K562 (cell line): ENCODE measurements around the gene ZCCHC24. TPM values are rescaled to one million over a fixed set of nuclear protein-coding genes. Genes with fewer than 3 reads are reported as not detected.

ENCODE experiments used
- ADNP ChIP-seq: fragments of 200-800 bp; sonication (Bioruptor generic); IDR thresholded peaks from 2 replicates; pipeline ENCODE4 v1.6.1; 2016; ENCODE audit warnings: missing genetic modification characterization, missing compliant biosample characterization
- ARID2 ChIP-seq: fragments of 450-650 bp; IDR thresholded peaks from 2 replicates; pipeline ENCODE4 v1.6.1; 2017; ENCODE audit warnings: antibody characterized with exemption, mild to moderate bottlenecking
- CBX2 ChIP-seq: fragments of 200-600 bp; sonication (generic); IDR thresholded peaks from one replicate; pipeline ENCODE4 v1.6.1; 2012; ENCODE audit warnings: mild to moderate bottlenecking, low read length, inconsistent platforms; ENCODE audit not compliant: insufficient read depth, poor library complexity, severe bottlenecking
- CREM ChIP-seq: IDR thresholded peaks from 2 replicates; pipeline ENCODE4 v1.6.1; 2014; ENCODE audit warnings: antibody characterized with exemption, low read depth
- CTBP1 ChIP-seq: fragments of 450-650 bp; IDR thresholded peaks from 2 replicates; pipeline ENCODE4 v1.6.1; 2016; ENCODE audit warnings: borderline replicate concordance
- FOS ChIP-seq: IDR thresholded peaks from 3 replicates; pipeline ENCODE4 v1.6.1; 2011; ENCODE audit not compliant: insufficient read length; ENCODE audit errors: extremely low read depth
- HCFC1 ChIP-seq: IDR thresholded peaks from 2 replicates; pipeline ENCODE4 v1.6.1; 2012; ENCODE audit warnings: low read depth, low read length, improper control_type of control experiment
- MBD2 ChIP-seq: sonication (generic); IDR thresholded peaks from 2 replicates; pipeline ENCODE4 v1.6.1; 2016; ENCODE audit warnings: low read depth, borderline replicate concordance
- POLR3A ChIP-seq: IDR thresholded peaks from 2 replicates; pipeline ENCODE4 v1.6.1; 2011; ENCODE audit warnings: borderline replicate concordance, mild to moderate bottlenecking, moderate library complexity; ENCODE audit not compliant: insufficient read length, insufficient read depth; ENCODE audit errors: extremely low read depth
- TAF7 ChIP-seq: fragments of 450-650 bp; IDR thresholded peaks from 2 replicates; pipeline ENCODE4 v1.6.1; 2016; ENCODE audit warnings: missing genetic modification characterization, missing compliant biosample characterization
- TCF7 ChIP-seq: sonication (generic); IDR thresholded peaks from 2 replicates; pipeline ENCODE4 v1.6.1; 2016; ENCODE audit warnings: antibody characterized with exemption, borderline replicate concordance
- TEAD1 ChIP-seq, 2 experiments: fragments of 450-650 bp in 1 of 2; sonication (generic) in 1 of 2; formaldehyde crosslinking; IDR thresholded peaks; 2 replicates each; pipeline versions ENCODE4 v1.4.0 to v1.8.0; 2020 to 2022; ENCODE audit warnings: mild to moderate bottlenecking in 2 of 2, missing genetic modification reagents in 1 of 2
- ZNF232 ChIP-seq: sonication (generic); formaldehyde crosslinking; IDR thresholded peaks from 2 replicates; pipeline ENCODE4 v1.8.0; 2022; ENCODE audit warnings: mild to moderate bottlenecking, missing genetic modification reagents
- ZNF263 ChIP-seq: sonication (generic); formaldehyde crosslinking; IDR thresholded peaks from 2 replicates; pipeline ENCODE4 v1.8.0; 2022; ENCODE audit warnings: mild to moderate bottlenecking, missing genetic modification reagents, borderline replicate concordance
- ZNF444 ChIP-seq: fragments of 250-450 bp; sonication (Bioruptor Pico); IDR thresholded peaks from 2 replicates; pipeline ENCODE4 v1.4.0; 2020; ENCODE audit warnings: mild to moderate bottlenecking, moderate library complexity
- polyA plus RNA-seq, 8 experiments: library from polyadenylated mRNA; depleted of rRNA in 4 of 8; stranded (reverse) in 5 of 8; unstranded in 3 of 8; fragments of >200 nt; fragmentation: Nextera tagmentation in 2 of 8; fragmentation: Illumina TruSeq in 1 of 8; extraction: Ambion mirVana in 2 of 8; extraction: Trizol in 1 of 8; gene quantifications; 2 replicates each; pipeline versions ENCODE4 v1.2.1 to v1.2.3, GENCODE V29; 2011 to 2014; ENCODE audit warnings: inconsistent platforms in 1 of 8, missing spikeins in 1 of 8
- total RNA-seq, 7 experiments: library from RNA; depleted of rRNA in 6 of 7; stranded (reverse); fragments of >200 nt in 6 of 7; fragmentation: Illumina TruSeq in 2 of 7; extraction: Trizol in 2 of 7; gene quantifications; 2 replicates each; pipeline versions ENCODE4 v1.2.1 to v1.2.3, GENCODE V29; 2011 to 2021; ENCODE audit warnings: low replicate concordance in 1 of 7
- TF ChIP-seq, protein P1 (sequence below): fragments of 450-650 bp; IDR thresholded peaks from 2 replicates; pipeline ENCODE4 v1.7.1; 2018; ENCODE audit warnings: mild to moderate bottlenecking, low read depth; ENCODE audit not compliant: partially characterized antibody
- TF ChIP-seq, protein P2 (sequence below), 2 experiments: fragments of 150-350 bp in 1 of 2; IDR thresholded peaks; 2 replicates each; pipeline ENCODE4 v1.6.1; 2012 to 2016; ENCODE audit warnings: low read depth in 2 of 2, low read length in 2 of 2, mild to moderate bottlenecking in 1 of 2, moderate library complexity in 1 of 2
- TF ChIP-seq, protein P3 (sequence below): fragments of 200-800 bp; sonication (Bioruptor generic); IDR thresholded peaks from 2 replicates; pipeline ENCODE4 v1.6.1; 2017; ENCODE audit warnings: missing genetic modification characterization, missing compliant biosample characterization
- TF ChIP-seq, protein P4 (sequence below): sonication (generic); formaldehyde crosslinking; IDR thresholded peaks from 2 replicates; pipeline ENCODE4 v1.8.0; 2022; ENCODE audit warnings: mild to moderate bottlenecking, missing genetic modification reagents

The ZCCHC24 gene
- total and polyA plus RNA-seq, 9 of the 15 experiments (the other 6 are each of a cell fraction or from before 2014, with no cell fraction given): 0.84 to 11.0 (median 4.6) TPM

DNA sequence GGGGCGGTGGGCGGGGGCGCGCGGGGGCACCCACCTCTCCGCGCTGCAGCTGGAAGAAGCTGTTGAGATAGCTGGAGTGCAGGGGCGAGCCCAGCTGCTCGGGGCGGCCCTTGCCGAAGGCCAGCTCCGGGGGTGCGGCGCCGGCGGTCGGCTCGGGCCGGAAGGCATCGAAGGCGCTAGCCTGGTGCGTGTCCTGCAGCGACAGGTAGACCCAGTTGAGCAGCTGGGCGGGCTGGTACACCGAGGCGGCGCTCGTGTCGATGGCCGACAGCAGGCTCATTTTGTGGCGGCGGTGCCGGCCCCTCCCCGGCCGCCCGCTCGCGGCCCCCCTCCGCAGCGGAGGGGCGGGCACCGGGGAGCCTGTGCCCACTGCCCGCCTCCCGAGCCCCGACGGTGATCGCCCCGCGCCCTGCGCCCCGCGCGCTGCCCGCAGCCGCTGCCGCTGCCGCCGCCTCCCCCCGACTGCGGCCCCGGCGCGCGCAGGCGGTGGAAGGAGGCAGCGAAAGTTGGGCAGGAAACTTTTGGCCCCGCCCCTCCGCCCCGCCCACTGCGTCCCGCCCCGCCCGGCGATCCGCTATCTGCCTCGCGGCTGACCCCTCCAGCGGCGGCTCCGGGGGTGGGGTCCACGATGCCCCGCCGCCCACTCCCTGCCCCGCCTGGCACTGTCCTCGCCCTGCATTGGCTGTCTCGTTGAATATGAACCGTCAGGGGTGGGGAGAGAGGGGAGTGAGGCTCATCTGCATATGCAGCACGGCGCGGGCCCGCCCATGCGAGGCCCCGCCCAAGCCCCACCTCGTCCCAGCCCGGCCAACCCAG is at the start of gene ZCCHC24 (continued):
- TF ChIP-seq CREM (peak; percentile 34), FOS (peak; percentile 29), ARID2 (no peak), TCF7 (no peak), ADNP (tag) (no peak), MBD2 (peak; percentile 58; the same call in 1 of the 2 replicates), TEAD1 (CRISPR knock-in tag; IDR thresholded peaks at IDR 0.05) (no peak), TAF7 (tag) (no peak), CTBP1 (no peak; the same call in 1 of the 2 replicates), HCFC1 (no peak), CBX2 (no peak), ZNF263 (0 out of 2 replicates have a peak, but pooled peaks have one; percentile 11), ZNF444 (no peak), POLR3A (no peak), ZNF232 (CRISPR knock-in tag) (no peak)
- TF ChIP-seq, protein P1, sequence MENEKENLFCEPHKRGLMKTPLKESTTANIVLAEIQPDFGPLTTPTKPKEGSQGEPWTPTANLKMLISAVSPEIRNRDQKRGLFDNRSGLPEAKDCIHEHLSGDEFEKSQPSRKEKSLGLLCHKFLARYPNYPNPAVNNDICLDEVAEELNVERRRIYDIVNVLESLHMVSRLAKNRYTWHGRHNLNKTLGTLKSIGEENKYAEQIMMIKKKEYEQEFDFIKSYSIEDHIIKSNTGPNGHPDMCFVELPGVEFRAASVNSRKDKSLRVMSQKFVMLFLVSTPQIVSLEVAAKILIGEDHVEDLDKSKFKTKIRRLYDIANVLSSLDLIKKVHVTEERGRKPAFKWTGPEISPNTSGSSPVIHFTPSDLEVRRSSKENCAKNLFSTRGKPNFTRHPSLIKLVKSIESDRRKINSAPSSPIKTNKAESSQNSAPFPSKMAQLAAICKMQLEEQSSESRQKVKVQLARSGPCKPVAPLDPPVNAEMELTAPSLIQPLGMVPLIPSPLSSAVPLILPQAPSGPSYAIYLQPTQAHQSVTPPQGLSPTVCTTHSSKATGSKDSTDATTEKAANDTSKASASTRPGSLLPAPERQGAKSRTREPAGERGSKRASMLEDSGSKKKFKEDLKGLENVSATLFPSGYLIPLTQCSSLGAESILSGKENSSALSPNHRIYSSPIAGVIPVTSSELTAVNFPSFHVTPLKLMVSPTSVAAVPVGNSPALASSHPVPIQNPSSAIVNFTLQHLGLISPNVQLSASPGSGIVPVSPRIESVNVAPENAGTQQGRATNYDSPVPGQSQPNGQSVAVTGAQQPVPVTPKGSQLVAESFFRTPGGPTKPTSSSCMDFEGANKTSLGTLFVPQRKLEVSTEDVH: no peak
- TF ChIP-seq, protein P2, sequence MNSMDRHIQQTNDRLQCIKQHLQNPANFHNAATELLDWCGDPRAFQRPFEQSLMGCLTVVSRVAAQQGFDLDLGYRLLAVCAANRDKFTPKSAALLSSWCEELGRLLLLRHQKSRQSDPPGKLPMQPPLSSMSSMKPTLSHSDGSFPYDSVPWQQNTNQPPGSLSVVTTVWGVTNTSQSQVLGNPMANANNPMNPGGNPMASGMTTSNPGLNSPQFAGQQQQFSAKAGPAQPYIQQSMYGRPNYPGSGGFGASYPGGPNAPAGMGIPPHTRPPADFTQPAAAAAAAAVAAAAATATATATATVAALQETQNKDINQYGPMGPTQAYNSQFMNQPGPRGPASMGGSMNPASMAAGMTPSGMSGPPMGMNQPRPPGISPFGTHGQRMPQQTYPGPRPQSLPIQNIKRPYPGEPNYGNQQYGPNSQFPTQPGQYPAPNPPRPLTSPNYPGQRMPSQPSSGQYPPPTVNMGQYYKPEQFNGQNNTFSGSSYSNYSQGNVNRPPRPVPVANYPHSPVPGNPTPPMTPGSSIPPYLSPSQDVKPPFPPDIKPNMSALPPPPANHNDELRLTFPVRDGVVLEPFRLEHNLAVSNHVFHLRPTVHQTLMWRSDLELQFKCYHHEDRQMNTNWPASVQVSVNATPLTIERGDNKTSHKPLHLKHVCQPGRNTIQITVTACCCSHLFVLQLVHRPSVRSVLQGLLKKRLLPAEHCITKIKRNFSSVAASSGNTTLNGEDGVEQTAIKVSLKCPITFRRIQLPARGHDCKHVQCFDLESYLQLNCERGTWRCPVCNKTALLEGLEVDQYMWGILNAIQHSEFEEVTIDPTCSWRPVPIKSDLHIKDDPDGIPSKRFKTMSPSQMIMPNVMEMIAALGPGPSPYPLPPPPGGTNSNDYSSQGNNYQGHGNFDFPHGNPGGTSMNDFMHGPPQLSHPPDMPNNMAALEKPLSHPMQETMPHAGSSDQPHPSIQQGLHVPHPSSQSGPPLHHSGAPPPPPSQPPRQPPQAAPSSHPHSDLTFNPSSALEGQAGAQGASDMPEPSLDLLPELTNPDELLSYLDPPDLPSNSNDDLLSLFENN (IDR thresholded peaks at IDR 0.05; ENCODE audit: low read depth in 2 of 2, low read length in 2 of 2): no peak; a peak in 1 of 4 replicates
- TF ChIP-seq, protein P3, sequence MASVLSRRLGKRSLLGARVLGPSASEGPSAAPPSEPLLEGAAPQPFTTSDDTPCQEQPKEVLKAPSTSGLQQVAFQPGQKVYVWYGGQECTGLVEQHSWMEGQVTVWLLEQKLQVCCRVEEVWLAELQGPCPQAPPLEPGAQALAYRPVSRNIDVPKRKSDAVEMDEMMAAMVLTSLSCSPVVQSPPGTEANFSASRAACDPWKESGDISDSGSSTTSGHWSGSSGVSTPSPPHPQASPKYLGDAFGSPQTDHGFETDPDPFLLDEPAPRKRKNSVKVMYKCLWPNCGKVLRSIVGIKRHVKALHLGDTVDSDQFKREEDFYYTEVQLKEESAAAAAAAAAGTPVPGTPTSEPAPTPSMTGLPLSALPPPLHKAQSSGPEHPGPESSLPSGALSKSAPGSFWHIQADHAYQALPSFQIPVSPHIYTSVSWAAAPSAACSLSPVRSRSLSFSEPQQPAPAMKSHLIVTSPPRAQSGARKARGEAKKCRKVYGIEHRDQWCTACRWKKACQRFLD (CRISPR knock-in tag): no peak
- TF ChIP-seq, protein P4, sequence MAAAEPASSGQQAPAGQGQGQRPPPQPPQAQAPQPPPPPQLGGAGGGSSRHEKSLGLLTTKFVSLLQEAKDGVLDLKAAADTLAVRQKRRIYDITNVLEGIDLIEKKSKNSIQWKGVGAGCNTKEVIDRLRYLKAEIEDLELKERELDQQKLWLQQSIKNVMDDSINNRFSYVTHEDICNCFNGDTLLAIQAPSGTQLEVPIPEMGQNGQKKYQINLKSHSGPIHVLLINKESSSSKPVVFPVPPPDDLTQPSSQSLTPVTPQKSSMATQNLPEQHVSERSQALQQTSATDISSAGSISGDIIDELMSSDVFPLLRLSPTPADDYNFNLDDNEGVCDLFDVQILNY: no peak
